DOHH2 (cell line): ENCODE data around the gene NRROS.
A peak's percentile ranks its signal among the peaks of the same experiment; 100 is the strongest.
"Not testable (repeated sequence)": the region's sequence is repeated elsewhere in the genome, so short reads cannot be mapped to it uniquely, and the experiment has no call there.

Experiments
- H3F3A ChIP-seq: fragments of 200-600 bp; sonication (generic), shearing (Covaris generic); 2 replicates; pipeline ENCODE4 v1.6.0; 2016; ENCODE audit warnings: antibody characterized with exemption, mild to moderate bottlenecking; ENCODE audit not compliant: control insufficient read depth, insufficient read depth
- H3K27ac ChIP-seq: fragments of 200-600 bp; sonication (generic); 2 replicates; pipeline ENCODE4 v1.5.1; 2014; ENCODE audit warnings: low read depth, mild to moderate bottlenecking, low read length, moderate library complexity
- H3K27me3 ChIP-seq: fragments of 200-600 bp; sonication (generic); 2 replicates; pipeline ENCODE4 v1.6.1; 2014; ENCODE audit warnings: mild to moderate bottlenecking, low read length, mixed read lengths; ENCODE audit not compliant: control insufficient read depth
- H3K36me3 ChIP-seq: fragments of 200-600 bp; sonication (generic); 2 replicates; pipeline ENCODE4 v1.6.1; 2014; ENCODE audit warnings: mild to moderate bottlenecking, low read length, moderate library complexity, mixed read lengths; ENCODE audit not compliant: control insufficient read depth
- H3K4me1 ChIP-seq: fragments of 200-600 bp; sonication (generic); 2 replicates; pipeline ENCODE4 v1.6.1; 2014; ENCODE audit warnings: mild to moderate bottlenecking, low read length, mixed read lengths; ENCODE audit not compliant: control insufficient read depth
- H3K4me2 ChIP-seq: fragments of 200-600 bp; sonication (generic); 2 replicates; pipeline ENCODE4 v1.6.0; 2014; ENCODE audit warnings: mild to moderate bottlenecking, low read length, moderate library complexity
- H3K4me3 ChIP-seq: fragments of 200-600 bp; sonication (generic); 2 replicates; pipeline ENCODE4 v1.5.1; 2014; ENCODE audit warnings: mild to moderate bottlenecking, low read length, mixed read lengths
- H3K79me2 ChIP-seq: fragments of 200-600 bp; sonication (generic); 2 replicates; pipeline ENCODE4 v1.6.1; 2014; ENCODE audit warnings: mild to moderate bottlenecking, low read length, mixed read lengths; ENCODE audit not compliant: control insufficient read depth
- H3K9me2 ChIP-seq: fragments of 200-600 bp; sonication (generic); replicated peaks from 2 replicates; pipeline ENCODE4 v1.6.1; 2014; ENCODE audit warnings: mild to moderate bottlenecking, low read length, mixed read lengths; ENCODE audit not compliant: control insufficient read depth
- H3K9me3 ChIP-seq: fragments of 200-600 bp; sonication (generic); 2 replicates; pipeline ENCODE4 v1.6.1; 2014; ENCODE audit warnings: antibody characterized with exemption, low read length, mixed read lengths; ENCODE audit not compliant: control insufficient read depth, insufficient read depth
- H4K20me1 ChIP-seq: fragments of 200-600 bp; sonication (generic); 2 replicates; pipeline ENCODE4 v1.6.0; 2014; ENCODE audit warnings: low read depth, mild to moderate bottlenecking, antibody characterized with exemption, low read length, moderate library complexity; ENCODE audit not compliant: control insufficient read depth, insufficient read depth
- CTCF ChIP-seq: fragments of 200-600 bp; sonication (generic); IDR thresholded peaks from one replicate; pipeline ENCODE4 v1.5.1; 2014; ENCODE audit warnings: antibody characterized with exemption, mild to moderate bottlenecking, low read depth, low read length; ENCODE audit not compliant: poor library complexity, severe bottlenecking
- EZH2phosphoT487 ChIP-seq: fragments of 200-600 bp; sonication (generic); IDR thresholded peaks from 2 replicates; pipeline ENCODE4 v1.6.1; 2017; ENCODE audit warnings: borderline replicate concordance, mild to moderate bottlenecking, antibody characterized with exemption, low read length, moderate library complexity, mixed read lengths

The NRROS gene

GRCh38 chr3:196636369-196637349 is 2.8 kb upstream of the NRROS start:
- Histone ChIP-seq H3K4me3 (no peak overlapping the region), H3K4me2 (no peak overlapping the region), H3K27ac (no peak overlapping the region), H3K4me1 (peaks cover 46% of the 10 kb centered on the region), H3K9me2 (no peaks in the 10 kb centered on the region), H3K36me3 (no peaks in the 10 kb centered on the region), H3K9me3 (no peaks in the 10 kb centered on the region), H3F3A (peaks cover 4% of the 10 kb centered on the region), H3K79me2 (no peaks in the 10 kb centered on the region), H4K20me1 (no peaks in the 10 kb centered on the region), H3K27me3 (peaks cover 65% of the 10 kb centered on the region)
- 0 out of 2 replicates have a peak, but pooled peaks have one; percentile 35 for TF ChIP-seq EZH2phosphoT487
- TF ChIP-seq CTCF = no peak

- not testable (repeated sequence) for H3K9me3 ChIP-seq, H3K4me3 ChIP-seq, H3K27ac ChIP-seq, H3K9me2 ChIP-seq, H3F3A ChIP-seq, H4K20me1 ChIP-seq, H3K36me3 ChIP-seq, H3K4me2 ChIP-seq, H3K79me2 ChIP-seq
- peaks cover 76% of the 10 kb centered on the region for H3K27me3 ChIP-seq
- peaks cover 49% of the 10 kb centered on the region for H3K4me1 ChIP-seq
Observed at GRCh38 chr3:196637941-196638340, 1.6 kb upstream of the NRROS start.

GRCh38 chr3:196638861-196639482 is 522 bp upstream of the NRROS start:
- peak; percentile 90; the same call in 1 of the 2 replicates for TF ChIP-seq EZH2phosphoT487
- TF ChIP-seq CTCF = no peak
- Histone ChIP-seq H3K79me2 (no peaks in the 10 kb centered on the region), H3K27ac (no peak overlapping the region), H3K4me1 (peaks cover 47% of the 10 kb centered on the region), H3K36me3 (no peaks in the 10 kb centered on the region), H3K27me3 (peaks cover 79% of the 10 kb centered on the region), H3K9me2 (no peaks in the 10 kb centered on the region), H3K4me3 (peak overlapping the region; percentile 72), H3K9me3 (no peaks in the 10 kb centered on the region), H3F3A (peaks cover 3% of the 10 kb centered on the region; the same call in 1 of the 2 replicates), H3K4me2 (peak overlapping the region; percentile 98), H4K20me1 (no peaks in the 10 kb centered on the region)
